Endothelial cell of umbilical vein (primary cell): ENCODE data around the gene SCYL3.

Experiments used
- CTCF ChIP-seq, 2 donors: IDR thresholded peaks; 1 replicate in 1 of 2; 2 replicates in 1 of 2; pipeline ENCODE4 v1.5.1; 2011; ENCODE audit warnings: low read length in 2 of 2, mild to moderate bottlenecking in 2 of 2, moderate library complexity in 2 of 2, control low read depth in 1 of 2, inconsistent platforms in 1 of 2, low read depth in 1 of 2; ENCODE audit not compliant: insufficient read depth in 1 of 2; ENCODE audit errors: extremely low read depth in 1 of 2
- JUN ChIP-seq: IDR thresholded peaks from 2 replicates; pipeline ENCODE4 v1.6.1; 2011; ENCODE audit warnings: borderline replicate concordance, low read depth; ENCODE audit not compliant: insufficient read length, insufficient read depth

- TF ChIP-seq CTCF (IDR thresholded peaks at IDR 0.05; ENCODE audit: extremely low read depth in 1 of 2, insufficient read depth in 1 of 2, low read depth in 1 of 2, low read length in 2 of 2) (no peak), JUN (no peak)
Measured at GRCh38 chr1:169921080-169921479, 27.4 kb upstream of the SCYL3 start.
